ENCODE data around the gene ANKRD11.
"Not testable (repeated sequence)": the region's sequence is repeated elsewhere in the genome, so short reads cannot be mapped to it uniquely, and the experiment has no call there.

ANKRD11 gene

DNA sequence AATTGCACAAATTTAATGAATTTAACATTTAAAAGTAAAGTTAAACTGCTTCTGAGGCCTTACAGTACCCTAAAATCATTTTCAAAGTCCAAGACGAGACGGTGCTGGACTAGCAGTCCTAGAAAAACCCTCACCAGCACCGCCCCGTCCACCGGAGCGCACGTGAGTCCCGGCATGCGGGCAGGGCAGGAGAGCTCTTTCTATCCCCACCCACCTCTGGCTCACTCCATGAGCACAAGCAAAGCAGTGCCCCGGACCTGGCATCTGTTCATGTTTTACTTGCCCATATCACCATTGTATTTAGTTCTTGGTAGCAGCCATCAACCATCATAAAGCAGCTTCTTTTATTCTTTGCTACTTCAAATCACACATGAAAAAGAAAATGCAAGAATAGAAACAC lies 41.7 kb downstream of the ANKRD11 start:
- DNase-seq = no peak

GRCh38 chr16:89446975-89447293 lies 43.4 kb downstream of the ANKRD11 start:
- no peak for DNase-seq

GRCh38 chr16:89446136-89446974 lies 44.0 kb downstream of the ANKRD11 start:
- peak; percentile 43 for DNase-seq

DNA sequence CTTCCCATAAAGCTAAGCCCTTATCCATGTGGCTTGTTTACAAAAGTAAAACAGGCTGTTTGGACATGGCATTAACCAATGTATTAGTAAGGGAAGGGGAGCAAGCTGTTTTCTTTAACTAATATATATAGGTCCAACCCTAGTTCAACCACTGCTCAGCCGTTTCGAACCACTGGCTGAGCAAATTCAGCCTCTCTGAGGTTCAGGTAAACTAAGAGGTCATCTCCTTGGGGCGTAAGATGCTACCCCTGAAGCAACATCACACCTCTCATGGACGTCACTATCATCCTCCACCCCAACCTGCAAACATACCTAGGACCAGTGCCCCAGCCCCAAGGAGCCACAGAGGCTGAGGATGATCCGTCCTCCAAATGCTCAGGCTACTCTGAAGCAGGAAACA lies 45.2 kb downstream of the ANKRD11 start:
- DNase-seq = no peak

GRCh38 chr16:89444728-89445127 lies 45.6 kb downstream of the ANKRD11 start:
- no peak for DNase-seq

- no peak for DNase-seq
Observed at GRCh38 chr16:89444151-89444723, 46.1 kb downstream of the ANKRD11 start.

- DNase-seq = no peak
Observed at GRCh38 chr16:89443727-89444084, 46.7 kb downstream of the ANKRD11 start.

GRCh38 chr16:89442990-89443726 lies 47.2 kb downstream of the ANKRD11 start:
- DNase-seq = no peak

- DNase-seq = peak; percentile 27
Observed at GRCh38 chr16:89442588-89442987, 47.8 kb downstream of the ANKRD11 start.

- no peak for DNase-seq
Observed at GRCh38 chr16:89439659-89440058, 50.7 kb downstream of the ANKRD11 start.

GRCh38 chr16:89437991-89438390 lies 52.4 kb downstream of the ANKRD11 start:
- no peak for DNase-seq

DNA sequence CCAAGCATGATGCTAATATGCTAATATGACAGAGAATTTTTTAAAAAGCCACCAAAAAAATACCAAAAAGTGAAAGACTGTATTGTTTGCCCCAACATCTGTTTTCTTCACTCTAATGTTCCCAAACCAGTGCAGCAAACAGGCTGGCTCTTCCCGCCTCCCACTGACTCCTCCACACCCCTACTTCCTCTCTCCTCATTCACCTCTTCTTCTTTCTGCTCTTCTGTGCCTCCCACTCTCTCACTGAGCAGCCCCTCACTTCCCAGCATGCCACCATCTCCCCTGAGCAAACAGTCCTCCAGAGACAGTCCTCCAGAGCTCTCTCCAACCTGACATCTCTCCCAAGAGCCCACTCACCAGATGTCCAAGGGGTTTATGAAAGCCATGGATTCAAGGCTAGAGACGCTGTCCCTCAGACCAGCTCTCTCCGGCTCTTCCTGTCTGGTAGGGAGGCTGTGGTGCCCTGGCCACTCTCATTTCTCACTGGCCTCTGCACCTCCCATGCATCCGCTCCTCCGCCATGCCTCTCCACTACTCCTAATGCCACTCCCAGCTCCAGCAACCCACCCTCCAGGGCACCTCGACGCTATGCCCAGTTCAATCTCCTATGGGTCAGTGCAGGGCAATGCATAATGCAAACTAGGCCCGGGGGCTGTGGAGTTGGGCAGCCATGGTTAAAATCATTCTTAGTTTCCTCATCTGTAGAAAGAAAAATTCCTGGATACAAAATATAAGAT lies 52.9 kb downstream of the ANKRD11 start:
- no peak for DNase-seq

GRCh38 chr16:89436366-89436765 lies 54.0 kb downstream of the ANKRD11 start:
- DNase-seq = no peak

DNA sequence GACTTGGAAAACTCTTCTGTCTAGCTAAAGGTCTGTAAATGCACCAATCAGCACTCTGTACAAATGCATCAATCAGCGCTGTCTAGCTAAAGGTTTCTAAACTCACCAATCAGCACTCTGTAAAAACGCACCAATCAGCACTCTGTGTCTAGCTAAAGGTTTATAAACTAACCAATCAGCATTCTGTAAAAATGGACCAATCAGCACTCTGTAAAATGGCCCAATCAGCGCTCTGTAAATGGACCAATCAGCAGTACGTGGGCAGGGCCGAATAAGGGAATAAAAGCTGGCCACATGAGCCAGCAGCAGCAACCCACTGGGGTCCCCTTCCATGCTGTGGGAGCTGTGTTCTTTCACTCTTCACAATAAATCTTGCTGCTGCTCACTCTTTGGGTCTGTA lies 55.3 kb downstream of the ANKRD11 start:
- not testable (repeated sequence) for DNase-seq

DNA sequence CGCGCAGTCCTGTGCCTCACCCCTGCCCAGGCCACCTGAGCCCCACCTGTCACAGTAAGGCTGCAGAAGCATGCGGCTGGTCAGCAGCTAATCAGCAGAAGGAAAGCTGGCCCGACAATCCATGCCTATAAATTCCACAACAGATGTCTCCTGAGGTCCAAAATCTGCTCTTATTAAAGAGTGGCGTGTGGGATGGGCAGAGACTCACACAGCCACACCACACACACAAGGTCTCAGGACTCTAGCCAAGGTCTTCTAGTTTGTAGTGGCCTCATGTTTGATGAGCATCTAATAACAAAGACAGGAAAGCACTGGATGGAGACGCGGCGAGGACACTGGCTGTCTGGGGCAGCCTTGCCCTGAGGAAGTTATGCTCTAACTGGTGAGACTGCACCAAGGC lies 55.9 kb downstream of the ANKRD11 start:
- DNase-seq = no peak

- not testable (repeated sequence) for DNase-seq
Observed at GRCh38 chr16:89433363-89433984, 56.9 kb downstream of the ANKRD11 start.

- no peak for DNase-seq
Observed at GRCh38 chr16:89431630-89432029, 58.7 kb downstream of the ANKRD11 start.

GRCh38 chr16:89431158-89431584 lies 59.2 kb downstream of the ANKRD11 start:
- no peak for DNase-seq

DNA sequence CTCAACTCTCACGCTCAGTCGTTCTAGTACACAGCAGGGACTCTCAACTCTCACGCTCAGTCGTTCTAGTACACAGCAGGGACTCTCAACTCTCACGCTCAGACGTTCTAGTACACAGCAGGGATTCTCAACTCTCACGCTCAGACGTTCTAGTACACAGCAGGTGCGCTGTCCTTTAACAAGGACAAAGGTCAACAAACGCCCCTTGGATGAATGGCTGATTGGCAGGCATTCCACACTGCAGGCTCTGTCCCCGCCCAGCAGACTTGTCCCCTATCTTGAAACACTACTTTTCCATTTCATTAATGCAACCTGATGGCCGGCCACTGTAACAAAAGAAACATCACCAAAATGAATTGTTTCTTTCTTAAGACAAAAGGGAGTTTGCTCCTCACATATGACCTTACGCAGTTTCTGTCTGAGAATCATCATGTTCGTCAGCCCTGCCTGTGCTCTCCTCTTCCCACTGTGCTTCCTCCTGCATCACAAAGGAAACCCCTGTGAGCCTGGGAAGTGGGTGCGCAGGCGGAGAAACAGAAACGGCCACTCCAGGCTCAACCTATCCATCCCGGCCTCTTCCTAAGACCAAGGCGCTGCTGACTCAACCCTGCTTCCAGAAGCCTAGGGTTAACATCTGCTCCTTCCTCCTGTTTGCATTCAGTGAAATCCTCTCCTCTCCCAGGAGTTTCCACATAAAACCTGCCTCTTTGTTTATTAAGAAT lies 59.8 kb downstream of the ANKRD11 start:
- DNase-seq = no peak

DNA sequence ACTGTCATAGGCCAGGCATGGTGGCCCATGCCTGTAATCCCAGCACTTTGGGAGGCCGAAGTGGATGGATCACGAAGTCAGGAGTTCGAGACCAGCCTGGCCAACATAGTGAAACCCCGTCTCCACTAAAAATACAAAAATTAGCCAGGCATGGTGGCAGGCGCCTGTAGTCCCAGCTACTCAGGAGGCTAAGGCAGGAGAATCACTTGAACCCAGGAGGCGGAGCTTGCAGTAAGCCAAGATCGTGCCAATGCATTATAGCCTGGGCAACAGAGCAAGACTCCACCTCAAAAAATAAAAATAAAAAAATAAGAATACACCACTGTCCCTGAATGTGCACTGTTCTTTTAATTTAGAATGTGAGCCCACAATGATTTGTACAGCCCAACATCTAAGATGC lies 61.8 kb downstream of the ANKRD11 start:
- not testable (repeated sequence) for DNase-seq

GRCh38 chr16:89426736-89427530 lies 63.4 kb downstream of the ANKRD11 start:
- no peak for DNase-seq

Measured in stimulated activated CD4-positive, alpha-beta T cell treated with anti-CD3 and anti-CD28 coated beads, Interleukin-15, amount 100 ng/mL, for 24 hours (primary cell).